Right lobe of liver (tissue), 4 donors: Measurements from ENCODE around the gene ATXN2.

Source experiments
- CTCF ChIP-seq, 4 donors: fragments of 200-600 bp in 3 of 4; fragments of 450-650 bp in 1 of 4; IDR thresholded peaks; one replicate each; pipeline versions ENCODE4 v1.5.1 to v1.8.0; 2016 to 2022; ENCODE audit warnings: antibody characterized with exemption in 4 of 4, mild to moderate bottlenecking in 2 of 4
- POLR2A ChIP-seq: fragments of 450-650 bp; IDR thresholded peaks from one replicate; pipeline ENCODE4 v1.6.1; 2017; ENCODE audit warnings: antibody characterized with exemption, mild to moderate bottlenecking
- donor health status: DM: no; HTN: no; CAD: no.
- donor health status: DM: no; HTN: no; CAD: no.
- donor health status: DM: no; HTN: yes; CAD: no.

GRCh38 chr12:111405859-111406473 is 193.1 kb downstream of the ATXN2 start, which contains the start of gene SH2B3:
- TF ChIP-seq CTCF (IDR thresholded peaks at IDR 0.05) (no peak), POLR2A (peak; percentile 95)
